DOHH2 (cell line): ENCODE results near the gene KCNH3.

ENCODE experiments used
- CTCF ChIP-seq: fragments of 200-600 bp; sonication (generic); IDR thresholded peaks from one replicate; pipeline ENCODE4 v1.5.1; 2014; ENCODE audit warnings: antibody characterized with exemption, mild to moderate bottlenecking, low read depth, low read length; ENCODE audit not compliant: poor library complexity, severe bottlenecking
- EZH2phosphoT487 ChIP-seq: fragments of 200-600 bp; sonication (generic); IDR thresholded peaks from 2 replicates; pipeline ENCODE4 v1.6.1; 2017; ENCODE audit warnings: borderline replicate concordance, mild to moderate bottlenecking, antibody characterized with exemption, low read length, moderate library complexity, mixed read lengths

GRCh38 chr12:49519574-49519936 is 19.3 kb upstream of the KCNH3 start:
- TF ChIP-seq CTCF, result no peak
- TF ChIP-seq EZH2phosphoT487, result no peak
